HS-27A (cell line): ENCODE measurements around the gene TAS2R4.
A peak's percentile ranks its signal among the peaks of the same experiment; 100 is the strongest.
"Not testable (repeated sequence)": the region's sequence is repeated elsewhere in the genome, so short reads cannot be mapped to it uniquely, and the experiment has no call there.

Experiments used
- DNase-seq: peaks from one replicate; pipeline ENCODE4 v3.0.0-alpha.2; 2012; ENCODE audit warnings: low read depth, missing footprints

TAS2R4 gene

GRCh38 chr7:141776374-141776773 is at the start of gene TAS2R4:
Gene TAS2R4, plus strand, starts transcription at chr7:141776674. Its CDS starts 1,815 bp downstream, at chr7:141778489.
- no peak for DNase-seq

GRCh38 chr7:141729020-141729419 is 47.5 kb upstream of the TAS2R4 start:
- DNase-seq, result no peak

- DNase-seq, result no peak
Observed at GRCh38 chr7:141731476-141732149, 44.9 kb upstream of the TAS2R4 start.

- no peak for DNase-seq
Observed at GRCh38 chr7:141737118-141737835, 39.2 kb upstream of the TAS2R4 start.

GRCh38 chr7:141737836-141738591 is 38.5 kb upstream of the TAS2R4 start, which contains the start of gene SSBP1:
Gene SSBP1, plus strand, starts transcription at chr7:141738358. Its CDS starts 809 bp downstream, at chr7:141739167.
- DNase-seq, result peak; percentile 77

- DNase-seq, result no peak
Observed at GRCh38 chr7:141738592-141739013, 37.9 kb upstream of the TAS2R4 start.

GRCh38 chr7:141739250-141739649 is 37.2 kb upstream of the TAS2R4 start:
- no peak for DNase-seq

GRCh38 chr7:141742229-141742628 is 34.2 kb upstream of the TAS2R4 start:
- DNase-seq, result no peak

GRCh38 chr7:141744131-141744530 is 32.3 kb upstream of the TAS2R4 start:
- DNase-seq, result no peak

GRCh38 chr7:141748396-141748795 is 28.1 kb upstream of the TAS2R4 start:
- DNase-seq, result no peak

GRCh38 chr7:141751904-141752303 is 24.6 kb upstream of the TAS2R4 start:
- not testable (repeated sequence) for DNase-seq

GRCh38 chr7:141752634-141753033 is 23.8 kb upstream of the TAS2R4 start:
- DNase-seq, result no peak

- DNase-seq, result peak; percentile 4
Observed at GRCh38 chr7:141754939-141755338, 21.5 kb upstream of the TAS2R4 start.

- DNase-seq, result no peak
Observed at GRCh38 chr7:141763797-141764196, 12.7 kb upstream of the TAS2R4 start, which contains the start of gene TAS2R3. Gene TAS2R3, plus strand, starts transcription at chr7:141764097. Its CDS starts 62 bp downstream, at chr7:141764159.

GRCh38 chr7:141770083-141770583 is 6.3 kb upstream of the TAS2R4 start:
- not testable (repeated sequence) for DNase-seq

GRCh38 chr7:141785706-141786552 is 9.5 kb downstream of the TAS2R4 start:
- DNase-seq, result no peak

GRCh38 chr7:141788296-141788695 is 11.8 kb downstream of the TAS2R4 start:
- no peak for DNase-seq

GRCh38 chr7:141789917-141790316 is 13.4 kb downstream of the TAS2R4 start, which contains the start of gene TAS2R5:
Gene TAS2R5, plus strand, starts transcription at chr7:141790217. Its CDS starts 145 bp downstream, at chr7:141790362.
- no peak for DNase-seq

GRCh38 chr7:141792526-141792925 is 16.1 kb downstream of the TAS2R4 start:
- no peak for DNase-seq

GRCh38 chr7:141820067-141820466 is 43.6 kb downstream of the TAS2R4 start:
- DNase-seq, result no peak

GRCh38 chr7:141822432-141822831 is 46.0 kb downstream of the TAS2R4 start:
- DNase-seq, result not testable (repeated sequence)
